WTC11 (cell line): Measurements from ENCODE around the gene LTA4H. TPM values are rescaled to one million over a fixed set of nuclear protein-coding genes. Genes with fewer than 3 reads are reported as not detected.

Experiments used
- ATAC-seq: fragments of 200-7000 bp; cut with Tn5 transposase; 2 replicates; pipeline ENCODE4 v1.10.0; 2021; ENCODE audit warnings: mild to moderate bottlenecking, moderate library complexity
- CTCF ChIA-PET: fragments of 300-600 bp; sonication (Branson Sonifier 250); formaldehyde crosslinking; loops from one replicate; lab custom pipeline; 2021; ENCODE audit warnings: antibody characterized with exemption; lab: Charles Lee
- POLR2A ChIA-PET: fragments of 350-600 bp; sonication (Branson Sonifier 250); formaldehyde crosslinking; loops from one replicate; lab custom pipeline; 2021; ENCODE audit warnings: antibody characterized with exemption; lab: Charles Lee
- DNase-seq: peaks from one replicate; pipeline ENCODE4 v3.0.0; 2021; ENCODE audit warnings: low spot score
- H3K27ac Mint-ChIP-seq: 2 replicates; pipeline ENCODE4 v1.8.0; 2021; ENCODE audit warnings: mixed read lengths
- H3K27me3 Mint-ChIP-seq: 2 replicates; pipeline ENCODE4 v1.8.0; 2021; ENCODE audit warnings: low read depth, mild to moderate bottlenecking, moderate library complexity, mixed read lengths
- H3K36me3 Mint-ChIP-seq: 2 replicates; pipeline ENCODE4 v1.8.0; 2021; ENCODE audit warnings: mixed read lengths
- H3K4me1 Mint-ChIP-seq: 2 replicates; pipeline ENCODE4 v1.8.0; 2022; ENCODE audit warnings: mixed read lengths
- H3K4me3 Mint-ChIP-seq: 2 replicates; pipeline ENCODE4 v1.8.0; 2021; ENCODE audit warnings: mild to moderate bottlenecking, moderate library complexity, mixed read lengths
- H3K9me3 Mint-ChIP-seq: 2 replicates; pipeline ENCODE4 v1.8.0; 2021; ENCODE audit warnings: mixed read lengths
- CREB1 ChIP-seq: sonication (generic); formaldehyde crosslinking; IDR thresholded peaks from 2 replicates; pipeline ENCODE4 v1.8.0; 2023; ENCODE audit warnings: mild to moderate bottlenecking, missing genetic modification reagents
- JUN ChIP-seq: sonication (generic); formaldehyde crosslinking; IDR thresholded peaks from 2 replicates; pipeline ENCODE4 v1.8.0; 2023; ENCODE audit warnings: mild to moderate bottlenecking, missing genetic modification reagents
- TEAD1 ChIP-seq: sonication (generic); formaldehyde crosslinking; IDR thresholded peaks from 2 replicates; pipeline ENCODE4 v1.8.0; 2022; ENCODE audit warnings: mild to moderate bottlenecking, missing genetic modification reagents
- total RNA-seq: library from RNA; stranded (reverse); gene quantifications from 3 replicates; pipeline ENCODE4 v1.2.3, GENCODE V29; 2021
- TF ChIP-seq, protein P1 (sequence below): fragments of 250-450 bp; sonication (Bioruptor Pico); IDR thresholded peaks from 2 replicates; pipeline ENCODE4 v1.9.0; 2021; ENCODE audit warnings: mild to moderate bottlenecking, borderline replicate concordance
- TF ChIP-seq, protein P2 (sequence below): sonication (generic); formaldehyde crosslinking; IDR thresholded peaks from 2 replicates; pipeline ENCODE4 v1.8.1; 2023; ENCODE audit warnings: mild to moderate bottlenecking, missing genetic modification reagents, borderline replicate concordance
- TF ChIP-seq, protein P3 (sequence below): sonication (generic); formaldehyde crosslinking; IDR thresholded peaks from 2 replicates; pipeline ENCODE4 v1.8.0; 2023; ENCODE audit warnings: mild to moderate bottlenecking, missing genetic modification reagents
- TF ChIP-seq, protein P4 (sequence below): sonication (generic); formaldehyde crosslinking; IDR thresholded peaks from 2 replicates; pipeline ENCODE4 v1.8.0; 2022; ENCODE audit warnings: mild to moderate bottlenecking, missing genetic modification reagents
- TF ChIP-seq, protein P5 (sequence below): sonication (generic); formaldehyde crosslinking; IDR thresholded peaks from 2 replicates; pipeline ENCODE4 v1.8.1; 2023; ENCODE audit warnings: mild to moderate bottlenecking, missing genetic modification reagents
- TF ChIP-seq, protein P6 (sequence below): sonication (generic); formaldehyde crosslinking; IDR thresholded peaks from 2 replicates; pipeline ENCODE4 v1.8.0; 2022; ENCODE audit warnings: mild to moderate bottlenecking, missing genetic modification reagents

The LTA4H gene
- total RNA-seq, 1 experiment from 2014 or later = 134 TPM

DNA sequence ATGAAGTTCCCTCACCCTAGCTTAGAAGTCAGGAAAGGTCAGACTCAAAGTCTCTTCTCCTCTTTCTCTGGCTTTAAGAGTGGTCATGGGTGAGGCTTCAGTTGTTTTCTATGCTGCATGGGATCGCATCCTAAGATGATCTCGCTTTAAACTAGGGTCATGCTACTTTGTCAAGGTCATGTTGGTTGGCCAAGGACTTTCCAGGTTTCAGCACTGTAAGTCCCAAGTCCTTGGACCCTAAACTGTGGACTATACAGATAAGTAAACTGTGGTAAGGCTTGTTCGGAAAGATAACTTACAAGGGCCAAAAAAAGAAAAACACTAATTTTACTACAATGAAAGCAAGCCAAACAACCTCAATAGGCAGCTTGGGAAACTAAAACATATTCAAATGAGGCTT lies 56.6 kb downstream of the LTA4H start (continued):
- TF ChIP-seq, protein P1, sequence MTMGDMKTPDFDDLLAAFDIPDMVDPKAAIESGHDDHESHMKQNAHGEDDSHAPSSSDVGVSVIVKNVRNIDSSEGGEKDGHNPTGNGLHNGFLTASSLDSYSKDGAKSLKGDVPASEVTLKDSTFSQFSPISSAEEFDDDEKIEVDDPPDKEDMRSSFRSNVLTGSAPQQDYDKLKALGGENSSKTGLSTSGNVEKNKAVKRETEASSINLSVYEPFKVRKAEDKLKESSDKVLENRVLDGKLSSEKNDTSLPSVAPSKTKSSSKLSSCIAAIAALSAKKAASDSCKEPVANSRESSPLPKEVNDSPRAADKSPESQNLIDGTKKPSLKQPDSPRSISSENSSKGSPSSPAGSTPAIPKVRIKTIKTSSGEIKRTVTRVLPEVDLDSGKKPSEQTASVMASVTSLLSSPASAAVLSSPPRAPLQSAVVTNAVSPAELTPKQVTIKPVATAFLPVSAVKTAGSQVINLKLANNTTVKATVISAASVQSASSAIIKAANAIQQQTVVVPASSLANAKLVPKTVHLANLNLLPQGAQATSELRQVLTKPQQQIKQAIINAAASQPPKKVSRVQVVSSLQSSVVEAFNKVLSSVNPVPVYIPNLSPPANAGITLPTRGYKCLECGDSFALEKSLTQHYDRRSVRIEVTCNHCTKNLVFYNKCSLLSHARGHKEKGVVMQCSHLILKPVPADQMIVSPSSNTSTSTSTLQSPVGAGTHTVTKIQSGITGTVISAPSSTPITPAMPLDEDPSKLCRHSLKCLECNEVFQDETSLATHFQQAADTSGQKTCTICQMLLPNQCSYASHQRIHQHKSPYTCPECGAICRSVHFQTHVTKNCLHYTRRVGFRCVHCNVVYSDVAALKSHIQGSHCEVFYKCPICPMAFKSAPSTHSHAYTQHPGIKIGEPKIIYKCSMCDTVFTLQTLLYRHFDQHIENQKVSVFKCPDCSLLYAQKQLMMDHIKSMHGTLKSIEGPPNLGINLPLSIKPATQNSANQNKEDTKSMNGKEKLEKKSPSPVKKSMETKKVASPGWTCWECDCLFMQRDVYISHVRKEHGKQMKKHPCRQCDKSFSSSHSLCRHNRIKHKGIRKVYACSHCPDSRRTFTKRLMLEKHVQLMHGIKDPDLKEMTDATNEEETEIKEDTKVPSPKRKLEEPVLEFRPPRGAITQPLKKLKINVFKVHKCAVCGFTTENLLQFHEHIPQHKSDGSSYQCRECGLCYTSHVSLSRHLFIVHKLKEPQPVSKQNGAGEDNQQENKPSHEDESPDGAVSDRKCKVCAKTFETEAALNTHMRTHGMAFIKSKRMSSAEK (CRISPR knock-in tag) = no peak
- no peak for TF ChIP-seq CREB1 (CRISPR knock-in tag)

DNA sequence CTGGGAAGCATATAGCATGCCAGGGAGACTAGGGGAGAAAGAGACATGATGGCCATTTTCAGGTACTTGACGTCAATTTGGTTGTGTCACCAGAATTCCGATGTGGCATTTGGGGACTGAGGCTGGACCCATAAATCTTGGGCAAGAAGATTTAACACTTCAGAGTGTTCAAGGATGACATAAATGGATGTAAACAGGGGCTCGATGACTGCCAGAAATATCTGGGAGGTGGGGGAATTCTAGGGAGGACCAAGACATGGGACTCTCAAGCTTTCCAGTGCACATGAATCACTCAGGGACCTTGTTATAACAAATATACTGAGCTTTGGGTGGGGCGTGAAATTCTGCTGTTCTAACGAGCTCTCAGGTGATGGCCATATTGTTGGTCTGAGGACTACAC lies 57.0 kb downstream of the LTA4H start:
- DNase-seq = no peak
- H3K27me3 Mint-ChIP-seq = no peaks in the 10 kb centered on the region
- H3K27ac Mint-ChIP-seq = no peak overlapping the region
- CTCF ChIA-PET = interaction anchor here (2.6 kb wide), 1 partner anchor 20 kb away, joined by 7 read pairs; no protein-coding TSS in a partner anchor
- H3K9me3 Mint-ChIP-seq = no peaks in the 10 kb centered on the region
- H3K36me3 Mint-ChIP-seq = no peaks in the 10 kb centered on the region
- H3K4me3 Mint-ChIP-seq = no peak overlapping the region
- TF ChIP-seq, protein P2, sequence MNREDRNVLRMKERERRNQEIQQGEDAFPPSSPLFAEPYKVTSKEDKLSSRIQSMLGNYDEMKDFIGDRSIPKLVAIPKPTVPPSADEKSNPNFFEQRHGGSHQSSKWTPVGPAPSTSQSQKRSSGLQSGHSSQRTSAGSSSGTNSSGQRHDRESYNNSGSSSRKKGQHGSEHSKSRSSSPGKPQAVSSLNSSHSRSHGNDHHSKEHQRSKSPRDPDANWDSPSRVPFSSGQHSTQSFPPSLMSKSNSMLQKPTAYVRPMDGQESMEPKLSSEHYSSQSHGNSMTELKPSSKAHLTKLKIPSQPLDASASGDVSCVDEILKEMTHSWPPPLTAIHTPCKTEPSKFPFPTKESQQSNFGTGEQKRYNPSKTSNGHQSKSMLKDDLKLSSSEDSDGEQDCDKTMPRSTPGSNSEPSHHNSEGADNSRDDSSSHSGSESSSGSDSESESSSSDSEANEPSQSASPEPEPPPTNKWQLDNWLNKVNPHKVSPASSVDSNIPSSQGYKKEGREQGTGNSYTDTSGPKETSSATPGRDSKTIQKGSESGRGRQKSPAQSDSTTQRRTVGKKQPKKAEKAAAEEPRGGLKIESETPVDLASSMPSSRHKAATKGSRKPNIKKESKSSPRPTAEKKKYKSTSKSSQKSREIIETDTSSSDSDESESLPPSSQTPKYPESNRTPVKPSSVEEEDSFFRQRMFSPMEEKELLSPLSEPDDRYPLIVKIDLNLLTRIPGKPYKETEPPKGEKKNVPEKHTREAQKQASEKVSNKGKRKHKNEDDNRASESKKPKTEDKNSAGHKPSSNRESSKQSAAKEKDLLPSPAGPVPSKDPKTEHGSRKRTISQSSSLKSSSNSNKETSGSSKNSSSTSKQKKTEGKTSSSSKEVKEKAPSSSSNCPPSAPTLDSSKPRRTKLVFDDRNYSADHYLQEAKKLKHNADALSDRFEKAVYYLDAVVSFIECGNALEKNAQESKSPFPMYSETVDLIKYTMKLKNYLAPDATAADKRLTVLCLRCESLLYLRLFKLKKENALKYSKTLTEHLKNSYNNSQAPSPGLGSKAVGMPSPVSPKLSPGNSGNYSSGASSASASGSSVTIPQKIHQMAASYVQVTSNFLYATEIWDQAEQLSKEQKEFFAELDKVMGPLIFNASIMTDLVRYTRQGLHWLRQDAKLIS (CRISPR knock-in tag) = no peak
- TF ChIP-seq, protein P3, sequence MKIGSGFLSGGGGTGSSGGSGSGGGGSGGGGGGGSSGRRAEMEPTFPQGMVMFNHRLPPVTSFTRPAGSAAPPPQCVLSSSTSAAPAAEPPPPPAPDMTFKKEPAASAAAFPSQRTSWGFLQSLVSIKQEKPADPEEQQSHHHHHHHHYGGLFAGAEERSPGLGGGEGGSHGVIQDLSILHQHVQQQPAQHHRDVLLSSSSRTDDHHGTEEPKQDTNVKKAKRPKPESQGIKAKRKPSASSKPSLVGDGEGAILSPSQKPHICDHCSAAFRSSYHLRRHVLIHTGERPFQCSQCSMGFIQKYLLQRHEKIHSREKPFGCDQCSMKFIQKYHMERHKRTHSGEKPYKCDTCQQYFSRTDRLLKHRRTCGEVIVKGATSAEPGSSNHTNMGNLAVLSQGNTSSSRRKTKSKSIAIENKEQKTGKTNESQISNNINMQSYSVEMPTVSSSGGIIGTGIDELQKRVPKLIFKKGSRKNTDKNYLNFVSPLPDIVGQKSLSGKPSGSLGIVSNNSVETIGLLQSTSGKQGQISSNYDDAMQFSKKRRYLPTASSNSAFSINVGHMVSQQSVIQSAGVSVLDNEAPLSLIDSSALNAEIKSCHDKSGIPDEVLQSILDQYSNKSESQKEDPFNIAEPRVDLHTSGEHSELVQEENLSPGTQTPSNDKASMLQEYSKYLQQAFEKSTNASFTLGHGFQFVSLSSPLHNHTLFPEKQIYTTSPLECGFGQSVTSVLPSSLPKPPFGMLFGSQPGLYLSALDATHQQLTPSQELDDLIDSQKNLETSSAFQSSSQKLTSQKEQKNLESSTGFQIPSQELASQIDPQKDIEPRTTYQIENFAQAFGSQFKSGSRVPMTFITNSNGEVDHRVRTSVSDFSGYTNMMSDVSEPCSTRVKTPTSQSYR (CRISPR knock-in tag) = no peak
- no peak for TF ChIP-seq JUN (CRISPR knock-in tag)
- TF ChIP-seq, protein P4, sequence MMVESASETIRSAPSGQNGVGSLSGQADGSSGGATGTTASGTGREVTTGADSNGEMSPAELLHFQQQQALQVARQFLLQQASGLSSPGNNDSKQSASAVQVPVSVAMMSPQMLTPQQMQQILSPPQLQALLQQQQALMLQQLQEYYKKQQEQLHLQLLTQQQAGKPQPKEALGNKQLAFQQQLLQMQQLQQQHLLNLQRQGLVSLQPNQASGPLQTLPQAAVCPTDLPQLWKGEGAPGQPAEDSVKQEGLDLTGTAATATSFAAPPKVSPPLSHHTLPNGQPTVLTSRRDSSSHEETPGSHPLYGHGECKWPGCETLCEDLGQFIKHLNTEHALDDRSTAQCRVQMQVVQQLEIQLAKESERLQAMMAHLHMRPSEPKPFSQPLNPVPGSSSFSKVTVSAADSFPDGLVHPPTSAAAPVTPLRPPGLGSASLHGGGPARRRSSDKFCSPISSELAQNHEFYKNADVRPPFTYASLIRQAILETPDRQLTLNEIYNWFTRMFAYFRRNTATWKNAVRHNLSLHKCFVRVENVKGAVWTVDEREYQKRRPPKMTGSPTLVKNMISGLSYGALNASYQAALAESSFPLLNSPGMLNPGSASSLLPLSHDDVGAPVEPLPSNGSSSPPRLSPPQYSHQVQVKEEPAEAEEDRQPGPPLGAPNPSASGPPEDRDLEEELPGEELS (CRISPR knock-in tag) = no peak
- TF ChIP-seq, protein P5, sequence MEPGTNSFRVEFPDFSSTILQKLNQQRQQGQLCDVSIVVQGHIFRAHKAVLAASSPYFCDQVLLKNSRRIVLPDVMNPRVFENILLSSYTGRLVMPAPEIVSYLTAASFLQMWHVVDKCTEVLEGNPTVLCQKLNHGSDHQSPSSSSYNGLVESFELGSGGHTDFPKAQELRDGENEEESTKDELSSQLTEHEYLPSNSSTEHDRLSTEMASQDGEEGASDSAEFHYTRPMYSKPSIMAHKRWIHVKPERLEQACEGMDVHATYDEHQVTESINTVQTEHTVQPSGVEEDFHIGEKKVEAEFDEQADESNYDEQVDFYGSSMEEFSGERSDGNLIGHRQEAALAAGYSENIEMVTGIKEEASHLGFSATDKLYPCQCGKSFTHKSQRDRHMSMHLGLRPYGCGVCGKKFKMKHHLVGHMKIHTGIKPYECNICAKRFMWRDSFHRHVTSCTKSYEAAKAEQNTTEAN = no peak
- TF ChIP-seq, all 79 proteins: peak for 0
- no peak for ATAC-seq
- peaks cover 11% of the 10 kb centered on the region for H3K4me1 Mint-ChIP-seq
- POLR2A ChIA-PET = no interaction called here

DNA sequence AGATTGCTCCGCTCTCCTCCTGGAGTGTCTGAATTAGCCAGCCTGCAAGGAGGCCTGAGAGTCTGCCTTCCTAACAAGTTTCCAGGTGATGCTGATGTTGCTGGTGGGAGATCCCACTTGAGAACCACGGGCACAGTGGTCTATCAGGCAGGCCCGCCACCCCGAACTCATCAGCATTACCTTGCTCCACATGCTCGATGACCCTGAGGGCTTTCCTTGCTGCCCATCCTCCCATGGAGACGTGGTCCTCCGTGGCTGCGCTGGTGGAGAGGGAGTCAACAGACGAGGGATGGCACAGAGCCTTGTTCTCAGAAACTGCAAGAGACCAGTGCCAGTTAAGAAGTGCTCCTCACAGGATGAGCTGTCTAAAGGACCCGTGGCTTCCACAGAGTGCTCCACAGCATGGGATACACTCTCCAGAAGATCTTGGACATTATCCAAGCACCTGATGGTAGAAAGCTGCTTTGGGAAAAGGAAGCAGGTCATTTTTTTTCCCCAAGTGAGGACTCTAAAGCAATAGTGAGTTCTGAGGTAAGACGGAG lies 57.6 kb downstream of the LTA4H start:
- peaks cover 11% of the 10 kb centered on the region for H3K4me1 Mint-ChIP-seq
- ChIA-PET CTCF (no interaction called here), POLR2A (no interaction called here)
- no peaks in the 10 kb centered on the region for H3K36me3 Mint-ChIP-seq
- no peaks in the 10 kb centered on the region for H3K27me3 Mint-ChIP-seq
- no peaks in the 10 kb centered on the region for H3K9me3 Mint-ChIP-seq
- DNase-seq (no peak), ATAC-seq (no peak)
- no peak overlapping the region for H3K4me3 Mint-ChIP-seq
- no peak overlapping the region for H3K27ac Mint-ChIP-seq
- TF ChIP-seq TEAD1 (CRISPR knock-in tag) = no peak
- TF ChIP-seq, protein P6, sequence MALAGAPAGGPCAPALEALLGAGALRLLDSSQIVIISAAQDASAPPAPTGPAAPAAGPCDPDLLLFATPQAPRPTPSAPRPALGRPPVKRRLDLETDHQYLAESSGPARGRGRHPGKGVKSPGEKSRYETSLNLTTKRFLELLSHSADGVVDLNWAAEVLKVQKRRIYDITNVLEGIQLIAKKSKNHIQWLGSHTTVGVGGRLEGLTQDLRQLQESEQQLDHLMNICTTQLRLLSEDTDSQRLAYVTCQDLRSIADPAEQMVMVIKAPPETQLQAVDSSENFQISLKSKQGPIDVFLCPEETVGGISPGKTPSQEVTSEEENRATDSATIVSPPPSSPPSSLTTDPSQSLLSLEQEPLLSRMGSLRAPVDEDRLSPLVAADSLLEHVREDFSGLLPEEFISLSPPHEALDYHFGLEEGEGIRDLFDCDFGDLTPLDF = no peak
